HG03060 (cell line): Measurements from ENCODE around the gene MMP21.

Source experiments
- ATAC-seq: cut with Tn5 transposase; IDR thresholded peaks from one replicate; pipeline ENCODE4 v1.9.1; 2021; ENCODE audit warnings: low read depth, moderate number of reproducible peaks; ENCODE audit not compliant: unreplicated experiment

Gene MMP21

DNA sequence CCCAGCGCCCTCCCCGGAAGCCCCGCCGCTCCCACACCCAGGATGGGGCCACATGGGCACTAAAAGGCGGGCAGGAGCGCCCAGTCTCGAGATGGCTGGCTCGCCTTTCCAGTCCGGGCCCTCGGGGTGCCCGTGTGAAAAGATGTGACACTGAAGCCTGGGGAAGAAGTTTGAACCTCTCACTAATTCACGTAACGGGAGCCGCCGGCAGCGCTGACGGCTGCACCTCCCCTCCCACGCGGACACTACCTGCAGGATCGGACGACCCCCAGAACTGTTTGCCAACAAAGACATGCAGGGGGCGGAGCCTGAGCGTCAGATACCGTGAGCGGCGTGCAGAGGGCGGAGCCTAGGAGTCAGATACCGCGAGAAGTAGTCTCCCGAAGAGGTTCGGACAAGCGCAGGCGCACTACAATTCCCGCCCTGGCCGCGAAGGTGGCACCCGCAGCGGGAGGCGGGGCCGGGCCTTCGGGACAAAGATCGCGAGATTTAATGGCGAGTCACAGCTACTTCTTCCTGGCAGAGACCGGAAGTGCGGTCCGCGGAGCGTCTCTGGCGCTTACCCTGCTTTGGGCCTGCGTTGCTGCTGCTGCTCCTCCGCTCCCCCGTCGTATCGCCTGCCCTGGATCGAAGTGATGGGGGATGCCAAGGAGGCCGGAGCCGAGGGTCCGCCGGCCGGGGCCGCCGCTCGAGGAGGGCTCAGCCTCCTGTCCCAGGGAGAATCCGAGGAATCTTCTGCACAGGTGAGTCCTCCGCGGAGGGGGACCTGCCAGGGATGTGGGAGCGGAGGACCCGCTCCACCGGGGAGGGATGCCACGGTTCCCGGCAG is 56.2 kb downstream of the MMP21 start, which contains the start of gene EDRF1:
TSS of gene EDRF1 (plus strand) at position 537 of the 829 bp plus-strand sequence. CDS start at position 636, 99 bp downstream.
- ATAC-seq: peak; percentile 90
